HG02970 (cell line): ENCODE results near the gene ZNF439.
"Not testable (repeated sequence)": the region's sequence is repeated elsewhere in the genome, so short reads cannot be mapped to it uniquely, and the experiment has no call there.

Source experiments
- ATAC-seq: cut with Tn5 transposase; IDR thresholded peaks from one replicate; pipeline ENCODE4 v1.9.1; 2021; ENCODE audit warnings: mild to moderate bottlenecking, moderate library complexity, moderate number of reproducible peaks; ENCODE audit not compliant: unreplicated experiment, low FRiP score

Gene ZNF439

GRCh38 chr19:11867766-11868165, 19.2 kb downstream of the ZNF439 start:
- ATAC-seq, result not testable (repeated sequence)

- no peak for ATAC-seq
These were observed 19.7 kb downstream of the ZNF439 start for GRCh38 chr19:11868188-11868587.

- ATAC-seq, result no peak
These were observed 24.1 kb downstream of the ZNF439 start for GRCh38 chr19:11872624-11873023.

GRCh38 chr19:11873762-11874161, 25.2 kb downstream of the ZNF439 start:
- ATAC-seq, result no peak

GRCh38 chr19:11879687-11880266, 31.3 kb downstream of the ZNF439 start:
- ATAC-seq, result not testable (repeated sequence)

GRCh38 chr19:11880598-11880997, 32.1 kb downstream of the ZNF439 start:
- ATAC-seq, result no peak

- no peak for ATAC-seq
These were observed 32.8 kb downstream of the ZNF439 start for GRCh38 chr19:11881151-11881800.

GRCh38 chr19:11882606-11883005, 34.1 kb downstream of the ZNF439 start:
- ATAC-seq, result no peak

- ATAC-seq, result no peak
These were observed 38.7 kb downstream of the ZNF439 start for GRCh38 chr19:11887234-11887610.

GRCh38 chr19:11887611-11888531, 39.3 kb downstream of the ZNF439 start, which contains the start of gene ZNF69:
TSS of gene ZNF69 (plus strand) at chr19:11887782. CDS start at chr19:11887924, 142 bp downstream.
- ATAC-seq, result peak; percentile 66

GRCh38 chr19:11889901-11890300, 41.4 kb downstream of the ZNF439 start:
- ATAC-seq, result not testable (repeated sequence)

- no peak for ATAC-seq
These were observed 42.1 kb downstream of the ZNF439 start for GRCh38 chr19:11890634-11891033.

GRCh38 chr19:11894851-11895250, 46.3 kb downstream of the ZNF439 start:
- no peak for ATAC-seq

GRCh38 chr19:11902228-11902627, 53.7 kb downstream of the ZNF439 start:
- ATAC-seq, result no peak

- ATAC-seq, result no peak
These were observed 57.4 kb downstream of the ZNF439 start for GRCh38 chr19:11905928-11906327.

GRCh38 chr19:11911937-11912336, 63.4 kb downstream of the ZNF439 start:
- not testable (repeated sequence) for ATAC-seq

GRCh38 chr19:11914417-11915051, 66.0 kb downstream of the ZNF439 start:
- ATAC-seq, result not testable (repeated sequence)
